Activated CD4-positive, alpha-beta T cell treated with anti-CD3 and anti-CD28 coated beads, Interleukin-2, amount 10 ng/mL, durations not matched to agents 24 days and 14 days (primary cell): Measurements from ENCODE around the gene GRIN3B. TPM values are rescaled to one million over a fixed set of nuclear protein-coding genes. Genes with fewer than 3 reads are reported as not detected.
A peak's percentile ranks its signal among the peaks of the same experiment; 100 is the strongest.
"Not testable (repeated sequence)": the region's sequence is repeated elsewhere in the genome, so short reads cannot be mapped to it uniquely, and the experiment has no call there.

Experiments
- DNase-seq: peaks from one replicate; pipeline ENCODE4 v3.0.0; 2022
- H3K27ac Mint-ChIP-seq: one replicate; pipeline ENCODE4 v1.8.0; 2022; ENCODE audit warnings: mild to moderate bottlenecking, mixed read lengths
- H3K27me3 Mint-ChIP-seq: one replicate; pipeline ENCODE4 v1.8.0; 2022; ENCODE audit warnings: mixed read lengths
- H3K36me3 Mint-ChIP-seq: one replicate; pipeline ENCODE4 v1.8.0; 2022; ENCODE audit warnings: low read depth, mild to moderate bottlenecking, mixed read lengths
- H3K4me1 Mint-ChIP-seq: one replicate; pipeline ENCODE4 v1.8.0; 2021; ENCODE audit warnings: mixed read lengths
- H3K4me3 Mint-ChIP-seq: one replicate; pipeline ENCODE4 v1.8.0; 2022; ENCODE audit warnings: mild to moderate bottlenecking, moderate library complexity, mixed read lengths
- H3K9me3 Mint-ChIP-seq: one replicate; pipeline ENCODE4 v1.8.0; 2021; ENCODE audit warnings: mixed read lengths
- intact Hi-C: fragments of 100-400 bp; cut with micrococcal nuclease; formaldehyde crosslinking; loops from one replicate; pipeline ENCODE4 v1.15.1; 2023
- total RNA-seq: library from RNA; stranded (reverse); gene quantifications from 2 replicates; pipeline ENCODE4 v1.2.3, GENCODE V29; 2022

GRIN3B gene, protein sequence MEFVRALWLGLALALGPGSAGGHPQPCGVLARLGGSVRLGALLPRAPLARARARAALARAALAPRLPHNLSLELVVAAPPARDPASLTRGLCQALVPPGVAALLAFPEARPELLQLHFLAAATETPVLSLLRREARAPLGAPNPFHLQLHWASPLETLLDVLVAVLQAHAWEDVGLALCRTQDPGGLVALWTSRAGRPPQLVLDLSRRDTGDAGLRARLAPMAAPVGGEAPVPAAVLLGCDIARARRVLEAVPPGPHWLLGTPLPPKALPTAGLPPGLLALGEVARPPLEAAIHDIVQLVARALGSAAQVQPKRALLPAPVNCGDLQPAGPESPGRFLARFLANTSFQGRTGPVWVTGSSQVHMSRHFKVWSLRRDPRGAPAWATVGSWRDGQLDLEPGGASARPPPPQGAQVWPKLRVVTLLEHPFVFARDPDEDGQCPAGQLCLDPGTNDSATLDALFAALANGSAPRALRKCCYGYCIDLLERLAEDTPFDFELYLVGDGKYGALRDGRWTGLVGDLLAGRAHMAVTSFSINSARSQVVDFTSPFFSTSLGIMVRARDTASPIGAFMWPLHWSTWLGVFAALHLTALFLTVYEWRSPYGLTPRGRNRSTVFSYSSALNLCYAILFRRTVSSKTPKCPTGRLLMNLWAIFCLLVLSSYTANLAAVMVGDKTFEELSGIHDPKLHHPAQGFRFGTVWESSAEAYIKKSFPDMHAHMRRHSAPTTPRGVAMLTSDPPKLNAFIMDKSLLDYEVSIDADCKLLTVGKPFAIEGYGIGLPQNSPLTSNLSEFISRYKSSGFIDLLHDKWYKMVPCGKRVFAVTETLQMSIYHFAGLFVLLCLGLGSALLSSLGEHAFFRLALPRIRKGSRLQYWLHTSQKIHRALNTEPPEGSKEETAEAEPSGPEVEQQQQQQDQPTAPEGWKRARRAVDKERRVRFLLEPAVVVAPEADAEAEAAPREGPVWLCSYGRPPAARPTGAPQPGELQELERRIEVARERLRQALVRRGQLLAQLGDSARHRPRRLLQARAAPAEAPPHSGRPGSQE
- total RNA-seq, result 0.07 TPM in 1 of 2 replicates, not detected in the other

- H3K27ac Mint-ChIP-seq, result peak within 1 kb of the TSS; percentile 48
- intact Hi-C loops, result no loop called here
These were observed at the start of gene GRIN3B for GRCh38 chr19:1000095-1000494. Gene GRIN3B, plus strand, starts transcription at chr19:1000419. Its CDS starts 19 bp downstream, at chr19:1000438.

GRCh38 chr19:952049-952679, 48.1 kb upstream of the GRIN3B start:
- Mint-ChIP-seq H3K36me3 (no peaks in the 10 kb centered on the region), H3K9me3 (no peaks in the 10 kb centered on the region), H3K4me1 (no peaks in the 10 kb centered on the region), H3K27ac (no peak overlapping the region), H3K27me3 (no peaks in the 10 kb centered on the region), H3K4me3 (no peak overlapping the region)
- intact Hi-C loops, result no loop called here
- DNase-seq, result no peak

More at GRCh38 chr19:1000095-1000494, at the start of gene GRIN3B:
- Mint-ChIP-seq H3K36me3 (peaks cover 5% of the 10 kb centered on the region), H3K9me3 (no peaks in the 10 kb centered on the region), H3K4me3 (peak within 1 kb of the TSS; percentile 44), H3K4me1 (peaks cover 9% of the 10 kb centered on the region), H3K27me3 (peaks cover 36% of the 10 kb centered on the region)
- DNase-seq, result peak; percentile 87

- Mint-ChIP-seq H3K4me1 (no peaks in the 10 kb centered on the region), H3K36me3 (no peaks in the 10 kb centered on the region), H3K27me3 (no peaks in the 10 kb centered on the region), H3K9me3 (no peaks in the 10 kb centered on the region), H3K27ac (no peak overlapping the region), H3K4me3 (peak overlapping the region; percentile 62)
- intact Hi-C loops, result no loop called here
- DNase-seq, result peak; percentile 61
These were observed 47.4 kb upstream of the GRIN3B start for GRCh38 chr19:952680-953444.

DNA sequence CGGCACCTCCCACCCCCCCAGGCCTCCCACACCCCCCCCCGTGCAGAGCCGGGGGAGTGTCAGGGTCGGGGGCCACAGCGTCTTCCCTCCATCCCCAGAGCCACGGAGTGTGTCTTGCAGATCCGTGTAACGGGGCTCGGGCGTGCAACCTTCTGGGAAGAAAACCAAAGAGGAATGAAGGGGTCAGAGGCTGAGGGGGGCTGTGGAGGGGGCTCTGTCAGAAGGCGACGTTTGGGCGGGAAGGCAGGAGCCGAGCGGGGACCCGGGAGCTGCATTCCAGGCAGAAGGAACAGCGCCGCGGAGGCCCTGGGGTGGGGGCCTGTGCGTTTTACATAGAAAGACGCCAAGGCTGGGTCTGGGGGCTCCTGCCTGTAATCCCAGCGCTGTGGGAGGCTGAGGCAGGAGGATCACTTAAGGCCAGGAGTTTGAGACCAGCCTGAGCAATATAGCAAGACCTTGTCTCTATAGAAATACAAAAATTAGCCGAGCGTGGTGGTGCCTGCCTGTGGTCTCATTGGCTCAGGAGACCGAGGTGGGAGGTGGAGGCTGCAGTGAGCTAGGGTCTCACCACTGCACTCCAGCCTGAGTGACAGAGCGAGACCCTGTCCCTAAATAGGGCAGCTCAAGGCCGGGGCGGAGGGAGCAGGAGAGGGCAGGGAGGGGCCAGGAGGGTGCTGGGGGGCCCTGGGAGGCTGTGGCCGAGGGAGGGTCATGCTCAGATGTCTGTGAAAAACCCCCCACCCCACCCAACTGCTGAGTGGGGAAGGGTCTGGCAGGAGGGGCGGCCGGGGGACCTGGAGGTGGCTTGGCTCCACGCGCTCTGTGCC, 46.6 kb upstream of the GRIN3B start:
- DNase-seq, result no peak

GRCh38 chr19:954272-954671, 45.9 kb upstream of the GRIN3B start:
- no peaks in the 10 kb centered on the region for H3K27me3 Mint-ChIP-seq
- H3K4me1 Mint-ChIP-seq, result peaks cover 4% of the 10 kb centered on the region
- no peak overlapping the region for H3K27ac Mint-ChIP-seq
- intact Hi-C loops, result no loop called here
- H3K4me3 Mint-ChIP-seq, result no peak overlapping the region
- peaks cover 2% of the 10 kb centered on the region for H3K36me3 Mint-ChIP-seq
- no peaks in the 10 kb centered on the region for H3K9me3 Mint-ChIP-seq
- DNase-seq, result no peak

More for the DNA sequence above, 46.6 kb upstream of the GRIN3B start:
- H3K4me3 Mint-ChIP-seq, result peak overlapping the region; percentile 26
- H3K27ac Mint-ChIP-seq, result no peak overlapping the region
- intact Hi-C loops, result no loop called here
- no peaks in the 10 kb centered on the region for H3K36me3 Mint-ChIP-seq
- no peaks in the 10 kb centered on the region for H3K9me3 Mint-ChIP-seq
- H3K27me3 Mint-ChIP-seq, result no peaks in the 10 kb centered on the region
- peaks cover under 1% of the 10 kb centered on the region for H3K4me1 Mint-ChIP-seq

DNA sequence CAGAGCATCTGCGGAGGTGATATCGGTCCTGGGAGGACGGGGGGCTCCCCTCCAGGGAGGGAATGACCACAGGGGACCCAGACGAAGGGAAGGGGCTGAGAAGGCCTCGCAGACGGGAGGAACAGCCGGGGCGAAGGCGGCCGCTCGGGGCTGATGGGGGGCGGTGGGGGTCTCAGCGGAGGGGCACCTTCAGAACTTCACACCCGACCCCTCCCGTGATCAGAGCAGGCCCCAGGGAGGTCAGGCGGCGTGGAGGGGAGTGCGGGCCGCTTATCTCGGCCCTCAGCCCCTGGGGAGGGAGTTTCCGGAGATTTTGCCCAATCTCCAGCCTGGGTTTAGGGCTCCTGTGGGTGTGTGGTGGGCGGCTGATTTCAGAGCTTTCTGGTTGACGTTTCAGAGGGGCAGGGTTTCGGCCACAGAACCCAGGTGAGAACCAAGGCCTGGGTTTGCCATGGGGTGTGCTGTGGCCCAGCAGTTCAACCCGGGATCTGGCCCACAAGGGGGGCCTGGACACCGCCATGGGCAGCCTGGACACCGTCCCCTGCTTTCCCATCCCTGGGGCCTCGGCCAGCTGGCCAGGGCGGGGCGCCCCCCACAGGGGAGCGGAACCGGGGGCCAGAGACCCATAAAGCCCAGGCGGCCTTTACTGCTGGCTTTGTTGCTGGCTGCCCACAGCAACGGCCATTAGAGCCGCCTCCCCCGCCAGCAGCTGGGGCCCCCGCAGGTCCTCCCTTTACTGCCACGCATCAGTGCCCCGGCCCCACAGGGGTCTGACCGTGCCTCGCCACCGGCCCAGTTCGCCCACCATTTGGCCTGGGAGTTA, 45.3 kb upstream of the GRIN3B start:
- DNase-seq, result no peak
- no peaks in the 10 kb centered on the region for H3K27me3 Mint-ChIP-seq
- peaks cover 6% of the 10 kb centered on the region for H3K4me1 Mint-ChIP-seq
- H3K9me3 Mint-ChIP-seq, result no peaks in the 10 kb centered on the region
- H3K4me3 Mint-ChIP-seq, result no peak overlapping the region
- H3K36me3 Mint-ChIP-seq, result peaks cover 4% of the 10 kb centered on the region
- H3K27ac Mint-ChIP-seq, result no peak overlapping the region
- intact Hi-C loops, result no loop called here

- Mint-ChIP-seq H3K36me3 (peaks cover 4% of the 10 kb centered on the region), H3K27me3 (no peaks in the 10 kb centered on the region), H3K9me3 (no peaks in the 10 kb centered on the region), H3K27ac (no peak overlapping the region), H3K4me3 (no peak overlapping the region), H3K4me1 (peaks cover 6% of the 10 kb centered on the region)
- intact Hi-C loops, result no loop called here
- DNase-seq, result no peak
These were observed 44.1 kb upstream of the GRIN3B start for GRCh38 chr19:955803-956765.

DNA sequence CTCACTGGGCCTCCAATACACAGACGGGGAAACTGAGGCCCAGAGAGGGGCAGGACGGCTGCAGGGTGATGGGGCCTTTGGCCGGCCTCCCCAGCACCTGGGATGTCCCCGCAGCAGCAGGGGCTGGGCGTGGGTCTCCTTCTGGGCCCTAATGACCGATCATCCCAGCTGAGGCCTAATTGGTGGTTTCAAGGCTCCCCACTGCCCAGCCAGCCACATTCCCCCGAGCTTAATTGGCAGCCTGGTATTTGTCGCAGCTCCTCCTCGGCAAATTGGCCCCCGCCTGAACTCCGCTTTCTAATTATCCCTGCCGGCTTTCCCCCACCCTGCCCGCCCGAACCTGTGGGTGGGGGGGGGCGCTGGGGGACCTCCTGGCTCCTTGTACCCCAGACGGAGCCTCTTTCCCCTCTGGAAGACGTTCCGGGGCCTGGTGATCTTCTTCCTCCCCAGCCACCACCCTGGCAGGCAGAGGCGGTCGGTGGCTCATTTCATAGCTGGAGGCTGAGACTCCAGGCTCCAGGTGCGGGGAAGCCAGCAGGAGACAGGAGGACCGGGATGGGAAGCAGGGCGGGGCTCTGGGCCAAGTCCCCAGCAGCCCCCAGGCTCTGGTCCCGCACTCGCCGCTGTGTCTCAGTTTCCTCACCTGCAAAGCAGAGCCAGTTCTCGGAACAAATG, 43.3 kb upstream of the GRIN3B start:
- no peaks in the 10 kb centered on the region for H3K27me3 Mint-ChIP-seq
- no peak for DNase-seq
- peaks cover 6% of the 10 kb centered on the region for H3K4me1 Mint-ChIP-seq
- no peaks in the 10 kb centered on the region for H3K9me3 Mint-ChIP-seq
- no peak overlapping the region for H3K27ac Mint-ChIP-seq
- H3K4me3 Mint-ChIP-seq, result no peak overlapping the region
- intact Hi-C loops, result no loop called here
- peaks cover 4% of the 10 kb centered on the region for H3K36me3 Mint-ChIP-seq

DNA sequence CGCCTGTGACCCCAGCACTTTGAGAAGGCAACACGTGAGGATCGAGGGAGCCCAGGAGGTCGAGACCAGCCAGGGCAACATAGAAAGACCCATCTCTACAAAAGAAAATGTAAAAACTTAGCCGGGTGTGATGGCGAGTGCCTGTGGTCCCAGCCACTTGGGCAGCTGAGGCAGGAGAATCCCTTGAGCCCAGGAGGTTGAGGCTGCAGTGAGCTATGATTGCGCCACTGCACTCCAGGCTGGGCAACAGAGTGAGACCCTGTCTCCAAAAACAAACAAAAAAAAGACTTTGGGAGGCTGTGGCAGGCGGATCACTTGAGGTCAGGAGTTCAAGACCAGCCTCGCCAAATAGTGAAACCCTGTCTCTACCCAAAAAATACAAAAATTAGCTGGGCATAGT, 42.6 kb upstream of the GRIN3B start:
- H3K4me3 Mint-ChIP-seq, H3K27me3 Mint-ChIP-seq, DNase-seq, H3K36me3 Mint-ChIP-seq, intact Hi-C loops, H3K9me3 Mint-ChIP-seq, H3K27ac Mint-ChIP-seq: not testable (repeated sequence)
- peaks cover 11% of the 10 kb centered on the region for H3K4me1 Mint-ChIP-seq

DNA sequence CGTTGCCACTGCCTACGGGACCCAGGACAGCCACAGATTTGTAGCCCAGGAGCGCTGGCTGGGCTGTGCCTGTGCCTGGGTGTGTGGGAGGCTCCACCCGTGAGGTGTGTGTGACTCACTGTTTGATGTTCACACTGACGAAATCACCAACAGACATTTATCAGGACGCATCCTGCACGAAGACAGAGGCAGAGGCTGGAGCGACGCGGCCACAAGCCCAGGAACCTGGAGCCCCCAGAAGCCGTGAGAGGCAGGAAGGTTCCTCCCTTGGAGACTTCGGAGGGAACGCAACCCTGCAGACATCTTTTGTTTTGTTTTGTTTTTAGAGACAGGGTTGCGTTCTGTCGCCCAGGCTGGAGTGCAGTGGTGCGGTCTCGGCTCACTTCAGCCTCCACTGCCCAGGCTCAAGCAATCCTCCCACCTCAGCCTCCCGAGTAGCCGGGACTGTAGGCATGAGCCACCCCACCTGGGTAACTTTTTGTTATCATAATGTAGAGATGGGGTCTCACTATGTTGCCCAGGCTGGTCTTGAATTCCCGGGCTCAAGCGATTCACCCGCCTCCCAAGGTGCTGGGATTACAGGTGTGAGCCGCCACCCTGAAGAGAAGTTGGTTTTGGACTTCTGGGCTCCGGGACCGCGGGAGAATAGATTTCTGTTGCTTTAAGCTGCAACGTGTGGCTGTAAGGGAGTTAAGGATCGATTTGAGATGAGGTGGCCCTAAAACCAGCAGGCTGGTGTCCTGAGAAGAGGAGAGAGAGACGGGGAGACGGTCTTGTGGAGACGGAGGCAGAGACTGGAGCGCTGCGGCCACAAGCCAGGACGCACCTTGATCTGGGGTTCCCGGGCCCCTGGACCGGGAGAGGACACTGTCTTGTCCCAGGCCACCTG, 41.0 kb upstream of the GRIN3B start:
- Mint-ChIP-seq H3K4me3 (no peak overlapping the region), H3K36me3 (peaks cover 9% of the 10 kb centered on the region), H3K27me3 (no peaks in the 10 kb centered on the region), H3K4me1 (peaks cover 14% of the 10 kb centered on the region), H3K27ac (peak overlapping the region; percentile 70), H3K9me3 (no peaks in the 10 kb centered on the region)
- intact Hi-C loops, result no loop called here
- DNase-seq, result peak; percentile 65
